ENCODE results near the gene MRNIP.

DNA sequence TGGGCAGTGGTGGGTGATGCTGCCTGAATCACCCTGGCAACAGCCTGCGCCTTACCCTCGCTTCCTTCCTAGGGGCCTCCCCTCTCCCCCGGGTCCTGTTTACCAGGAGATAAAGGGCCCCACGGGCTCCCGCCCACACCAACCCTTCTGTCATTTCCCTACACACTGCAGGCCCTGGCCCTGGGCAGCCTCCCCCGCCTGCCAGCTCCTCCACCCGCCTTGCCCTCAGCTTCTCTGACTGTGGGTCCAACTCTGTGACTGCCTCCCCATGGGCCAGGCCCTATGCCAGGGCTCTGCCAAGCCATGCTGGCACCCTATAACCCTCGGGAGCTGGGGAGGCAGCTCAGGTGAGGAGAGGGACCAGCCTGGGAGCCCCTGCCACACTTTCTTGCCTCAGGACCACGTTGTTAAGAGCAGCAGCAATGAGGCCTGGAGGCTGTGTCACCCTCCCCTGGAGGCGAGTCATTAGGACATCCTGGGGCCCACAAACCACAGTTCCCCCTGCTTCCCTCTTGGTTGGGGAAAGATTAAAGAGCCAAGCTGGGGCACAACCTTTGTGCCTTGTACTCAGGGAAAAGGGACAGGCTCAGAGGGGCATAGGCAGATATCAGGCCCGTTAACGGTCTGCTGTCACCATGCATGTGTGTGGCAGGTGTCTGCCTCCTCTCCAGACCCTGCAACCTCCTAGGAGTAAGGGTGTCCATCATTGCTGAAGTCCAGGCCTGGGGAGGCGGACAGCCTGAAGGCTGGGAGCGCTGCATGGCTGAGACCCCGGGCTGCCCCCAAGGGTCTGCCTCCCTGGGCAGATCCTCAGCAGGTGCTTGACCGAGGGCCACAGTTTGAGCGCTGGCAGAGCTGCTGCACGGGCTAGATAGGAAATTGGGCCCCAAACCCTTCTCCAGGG lies 54.7 kb downstream of the MRNIP start:
- TF ChIP-seq, protein P1, sequence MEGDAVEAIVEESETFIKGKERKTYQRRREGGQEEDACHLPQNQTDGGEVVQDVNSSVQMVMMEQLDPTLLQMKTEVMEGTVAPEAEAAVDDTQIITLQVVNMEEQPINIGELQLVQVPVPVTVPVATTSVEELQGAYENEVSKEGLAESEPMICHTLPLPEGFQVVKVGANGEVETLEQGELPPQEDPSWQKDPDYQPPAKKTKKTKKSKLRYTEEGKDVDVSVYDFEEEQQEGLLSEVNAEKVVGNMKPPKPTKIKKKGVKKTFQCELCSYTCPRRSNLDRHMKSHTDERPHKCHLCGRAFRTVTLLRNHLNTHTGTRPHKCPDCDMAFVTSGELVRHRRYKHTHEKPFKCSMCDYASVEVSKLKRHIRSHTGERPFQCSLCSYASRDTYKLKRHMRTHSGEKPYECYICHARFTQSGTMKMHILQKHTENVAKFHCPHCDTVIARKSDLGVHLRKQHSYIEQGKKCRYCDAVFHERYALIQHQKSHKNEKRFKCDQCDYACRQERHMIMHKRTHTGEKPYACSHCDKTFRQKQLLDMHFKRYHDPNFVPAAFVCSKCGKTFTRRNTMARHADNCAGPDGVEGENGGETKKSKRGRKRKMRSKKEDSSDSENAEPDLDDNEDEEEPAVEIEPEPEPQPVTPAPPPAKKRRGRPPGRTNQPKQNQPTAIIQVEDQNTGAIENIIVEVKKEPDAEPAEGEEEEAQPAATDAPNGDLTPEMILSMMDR (IDR thresholded peaks at IDR 0.05) = no peak
- no peak for TF ChIP-seq POLR2A (IDR thresholded peaks at IDR 0.05)

Measured in body of pancreas (tissue), 4 donors.